HL-60/S4 treated with phorbol 12-myristate 13-acetate at 8.2 ng/mL for 4 days and 3 days (cell line): ENCODE results near the gene TBXT.

ENCODE experiments used
- in situ Hi-C: fragments of 300-500 bp; cut with MboI; formaldehyde crosslinking; loops from 2 replicates; pipeline ENCODE4 v1.15.0; 2022; ENCODE audit warnings: low sequenced_read_pairs

The TBXT gene

DNA sequence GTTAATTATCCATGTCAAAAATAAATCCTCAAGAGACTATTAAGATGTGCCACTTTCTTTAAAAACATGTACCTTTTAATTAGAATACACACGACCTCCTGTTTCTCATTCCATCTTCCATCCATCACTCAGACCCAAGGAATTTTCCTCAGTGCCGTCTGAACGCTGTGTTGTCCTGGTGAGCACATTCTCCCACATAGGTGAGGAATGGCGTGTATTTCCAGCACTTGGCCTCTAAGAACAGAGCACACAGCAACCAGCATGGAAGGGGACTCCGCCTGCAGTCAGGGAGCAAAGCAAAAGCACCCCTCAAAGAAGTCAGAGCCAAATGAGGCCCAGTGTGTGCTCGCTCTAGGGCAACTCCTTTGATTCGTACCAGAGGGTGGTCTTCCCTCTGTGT, 45.9 kb downstream of the TBXT start:
- in situ Hi-C loops: loop anchor here (25.0 kb wide), 1 partner anchor 234 kb away; no protein-coding TSS in a partner anchor

DNA sequence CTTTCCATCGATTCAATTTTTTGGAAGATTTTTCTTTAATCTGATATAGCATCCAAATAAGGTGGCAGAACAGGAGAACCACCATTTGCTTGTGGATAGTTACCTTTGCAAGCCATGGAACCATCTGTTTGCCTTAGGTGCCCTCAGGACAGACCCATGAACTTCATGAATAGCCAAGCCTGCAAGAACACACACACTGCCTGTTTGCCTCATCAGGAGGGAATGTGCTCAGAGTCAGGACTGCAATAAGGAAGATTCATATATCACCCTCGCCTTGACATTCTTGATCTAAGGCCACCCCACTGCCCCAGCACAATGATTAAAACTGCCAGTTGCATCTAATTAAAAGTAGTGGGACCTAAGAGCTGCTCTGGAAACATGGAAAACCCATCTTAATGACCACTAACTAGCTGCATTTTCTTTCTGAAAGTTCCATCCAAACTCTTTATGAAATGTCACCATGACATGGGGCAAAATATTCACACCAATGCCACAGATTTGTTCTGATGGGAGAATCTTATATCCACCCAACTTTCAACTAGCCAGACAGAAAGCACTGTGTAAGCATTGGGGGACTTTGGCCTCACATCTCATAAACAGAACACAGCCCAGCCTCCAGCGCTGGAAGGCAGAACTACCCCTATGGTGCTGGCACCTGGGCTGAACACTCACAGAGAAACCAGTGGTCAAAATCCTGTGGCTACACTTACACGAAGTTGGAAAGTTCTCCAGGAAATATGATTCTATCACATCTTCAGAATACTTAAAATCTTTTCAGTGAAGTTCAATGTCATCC, 48.3 kb downstream of the TBXT start:
- in situ Hi-C loops: loop anchor here (25.0 kb wide), 1 partner anchor 232 kb away; no protein-coding TSS in a partner anchor

DNA sequence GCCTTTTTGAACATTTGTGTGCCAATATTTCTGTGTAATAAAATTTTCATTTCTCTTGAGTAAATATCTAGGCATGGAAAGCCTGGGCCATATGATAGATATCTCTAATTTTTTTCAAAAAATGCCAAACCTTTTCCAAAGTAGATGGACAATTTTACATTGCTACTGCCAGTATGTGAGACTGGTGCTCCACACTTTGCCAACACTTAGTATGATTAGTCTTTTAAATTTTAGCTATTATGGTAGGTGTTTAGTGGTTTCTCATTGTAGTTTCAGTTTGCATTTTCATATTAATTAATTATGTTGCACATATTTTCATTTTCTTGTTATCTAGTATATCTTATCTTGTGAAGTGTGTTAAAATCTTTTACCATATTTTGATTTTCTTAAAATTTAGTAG, 52.0 kb downstream of the TBXT start:
- in situ Hi-C loops: loop anchor here (25.0 kb wide), 1 partner anchor 228 kb away; no protein-coding TSS in a partner anchor

DNA sequence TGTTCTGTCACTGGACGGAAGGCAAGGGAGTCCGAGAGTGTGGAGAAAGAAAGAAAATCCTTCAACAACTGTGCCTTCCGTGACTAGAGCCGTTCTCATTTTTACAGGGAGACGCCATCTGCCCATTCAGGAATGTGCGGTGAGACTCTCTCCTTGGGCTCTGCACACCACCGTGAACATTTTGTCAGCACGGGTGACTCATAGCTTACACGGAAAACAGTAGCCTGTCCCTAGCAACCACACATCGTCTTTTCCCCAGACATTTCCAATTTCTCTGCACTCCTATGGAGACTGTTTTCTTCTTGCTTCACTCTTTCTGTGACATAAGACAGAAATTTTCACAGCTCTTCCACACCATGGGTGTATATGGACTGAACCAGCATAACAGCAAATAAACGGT, 55.1 kb downstream of the TBXT start:
- in situ Hi-C loops: loop anchor here (25.0 kb wide), 1 partner anchor 225 kb away; no protein-coding TSS in a partner anchor

DNA sequence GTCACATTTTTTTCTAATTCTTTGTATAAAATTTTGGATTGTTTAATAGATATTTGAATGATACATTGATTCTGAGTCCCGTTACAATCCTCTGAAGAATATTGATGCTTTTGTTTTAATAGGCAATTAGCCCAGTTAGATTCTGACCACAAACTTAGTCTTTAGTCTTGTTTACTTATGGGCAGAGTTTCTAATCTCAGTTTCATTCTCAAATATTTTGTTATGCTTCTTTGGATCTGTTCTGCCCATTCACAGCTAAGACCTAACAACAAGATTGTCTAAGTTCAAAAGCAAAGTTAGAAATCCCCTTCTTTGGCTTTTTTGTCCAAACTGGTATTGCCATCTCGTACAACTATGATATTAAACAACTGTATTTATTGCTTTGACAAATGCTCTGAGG, 58.0 kb downstream of the TBXT start:
- in situ Hi-C loops: loop anchor here (25.0 kb wide), 1 partner anchor 222 kb away; no protein-coding TSS in a partner anchor
